GM19468 (cell line): Measurements from ENCODE around the gene ZMYND8.
A peak's percentile ranks its signal among the peaks of the same experiment; 100 is the strongest.
"Not testable (repeated sequence)": the region's sequence is repeated elsewhere in the genome, so short reads cannot be mapped to it uniquely, and the experiment has no call there.

Experiments
- ATAC-seq: cut with Tn5 transposase; IDR thresholded peaks from one replicate; pipeline ENCODE4 v1.9.1; 2021; ENCODE audit warnings: mild to moderate bottlenecking, moderate library complexity, moderate number of reproducible peaks; ENCODE audit not compliant: unreplicated experiment; ENCODE audit errors: extremely low read depth

Gene ZMYND8

GRCh38 chr20:47215653-47216397, 140.7 kb downstream of the ZMYND8 start:
- ATAC-seq: no peak

- ATAC-seq: no peak
Observed at GRCh38 chr20:47213966-47214365, 142.5 kb downstream of the ZMYND8 start.

GRCh38 chr20:47212606-47213207, 143.8 kb downstream of the ZMYND8 start:
- ATAC-seq: no peak

GRCh38 chr20:47211036-47211435, 145.5 kb downstream of the ZMYND8 start:
- ATAC-seq: no peak

GRCh38 chr20:47210470-47210869, 146.0 kb downstream of the ZMYND8 start:
- no peak for ATAC-seq

- ATAC-seq: no peak
Observed at GRCh38 chr20:47209982-47210381, 146.5 kb downstream of the ZMYND8 start.

- no peak for ATAC-seq
Observed at GRCh38 chr20:47208534-47209174, 147.8 kb downstream of the ZMYND8 start.

- ATAC-seq: no peak
Observed at GRCh38 chr20:47206962-47207641, 149.4 kb downstream of the ZMYND8 start.

GRCh38 chr20:47206552-47206951, 149.9 kb downstream of the ZMYND8 start:
- not testable (repeated sequence) for ATAC-seq

- peak; percentile 39 for ATAC-seq
Observed at GRCh38 chr20:47205577-47206123, 150.8 kb downstream of the ZMYND8 start.

- not testable (repeated sequence) for ATAC-seq
Observed at GRCh38 chr20:47204850-47205122, 151.7 kb downstream of the ZMYND8 start.

GRCh38 chr20:47204008-47204849, 152.3 kb downstream of the ZMYND8 start:
- no peak for ATAC-seq

- ATAC-seq: no peak
Observed at GRCh38 chr20:47202733-47203667, 153.5 kb downstream of the ZMYND8 start.

- ATAC-seq: no peak
Observed at GRCh38 chr20:47201074-47201730, 155.3 kb downstream of the ZMYND8 start.

- ATAC-seq: no peak
Observed at GRCh38 chr20:47198996-47199552, 157.4 kb downstream of the ZMYND8 start.

- ATAC-seq: no peak
Observed at GRCh38 chr20:47198254-47198671, 158.2 kb downstream of the ZMYND8 start.

- no peak for ATAC-seq
Observed at GRCh38 chr20:47196091-47197081, 160.1 kb downstream of the ZMYND8 start.
